Calu3 (cell line): ENCODE measurements around the gene SLC31A1. TPM values are rescaled to one million over a fixed set of nuclear protein-coding genes. Genes with fewer than 3 reads are reported as not detected.

ENCODE experiments used
- BruUV-seq: library from RNA; stranded (reverse); fragments of 400-500 nt; replicated peaks from 2 replicates; lab custom pipeline; 2021; lab: Mats Ljungman, UMichigan
- CTCF ChIA-PET: fragments of 300-600 bp; sonication (Branson Sonifier 250); formaldehyde crosslinking; loops from one replicate; lab custom pipeline; 2022; ENCODE audit warnings: antibody characterized with exemption; lab: Charles Lee
- DNase-seq: peaks from one replicate; pipeline ENCODE4 v3.0.0; 2022
- H3K27ac Mint-ChIP-seq: one replicate; pipeline ENCODE4 v1.8.0; 2022; ENCODE audit warnings: mixed read lengths; ENCODE audit not compliant: unreplicated experiment
- H3K27me3 Mint-ChIP-seq: one replicate; pipeline ENCODE4 v1.8.0; 2022; ENCODE audit warnings: mixed read lengths; ENCODE audit not compliant: unreplicated experiment
- H3K36me3 Mint-ChIP-seq: one replicate; pipeline ENCODE4 v1.8.0; 2022; ENCODE audit warnings: mild to moderate bottlenecking, moderate library complexity, mixed read lengths; ENCODE audit not compliant: insufficient read depth, unreplicated experiment
- H3K4me1 Mint-ChIP-seq: one replicate; pipeline ENCODE4 v1.8.0; 2022; ENCODE audit warnings: mild to moderate bottlenecking, low read depth, mixed read lengths; ENCODE audit not compliant: unreplicated experiment
- H3K4me3 Mint-ChIP-seq: one replicate; pipeline ENCODE4 v1.8.0; 2022; ENCODE audit warnings: mild to moderate bottlenecking, low read depth, moderate library complexity, mixed read lengths; ENCODE audit not compliant: unreplicated experiment
- H3K9me3 Mint-ChIP-seq: one replicate; pipeline ENCODE4 v1.8.0; 2022; ENCODE audit warnings: low read depth, mixed read lengths; ENCODE audit not compliant: unreplicated experiment
- intact Hi-C: fragments of 100-400 bp; cut with micrococcal nuclease; formaldehyde crosslinking; loops from one replicate; pipeline ENCODE4 v1.10.0; 2022; ENCODE audit not compliant: unreplicated experiment
- total RNA-seq: library from RNA; stranded (reverse); gene quantifications from 2 replicates; pipeline ENCODE4 v1.2.3, GENCODE V29; 2022
- TF ChIP-seq, protein P1 (sequence below): fragments of 200-600 bp; IDR thresholded peaks from one replicate; pipeline ENCODE4 v1.8.0; 2022; ENCODE audit warnings: antibody characterized with exemption; ENCODE audit not compliant: unreplicated experiment

The SLC31A1 gene
- total RNA-seq, 1 experiment from 2014 or later: 21.0 TPM

DNA sequence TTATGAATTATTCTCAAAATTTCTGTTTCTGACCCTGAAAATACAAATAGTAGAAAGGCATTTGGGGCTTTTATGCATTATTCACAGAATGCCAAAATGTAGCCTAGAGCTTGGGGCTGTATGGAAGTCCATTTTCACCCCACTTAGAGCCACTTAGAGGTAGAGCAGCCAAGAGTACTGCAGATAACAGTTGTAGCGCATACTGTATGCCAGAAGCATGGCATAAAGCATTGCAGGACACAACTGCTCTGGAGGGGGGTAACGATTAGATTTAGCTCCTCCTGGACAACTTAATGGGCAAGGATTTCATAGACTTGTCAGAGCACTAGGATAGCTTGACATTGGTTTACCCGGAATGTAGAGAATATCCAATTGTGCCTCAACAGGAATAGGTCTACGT lies 15.7 kb downstream of the SLC31A1 start:
- no peaks in the 10 kb centered on the region for H3K27me3 Mint-ChIP-seq
- intact Hi-C loops: no loop called here
- BruUV-seq: no TSS peak
- H3K36me3 Mint-ChIP-seq: peaks cover 6% of the 10 kb centered on the region
- TF ChIP-seq, protein P1, sequence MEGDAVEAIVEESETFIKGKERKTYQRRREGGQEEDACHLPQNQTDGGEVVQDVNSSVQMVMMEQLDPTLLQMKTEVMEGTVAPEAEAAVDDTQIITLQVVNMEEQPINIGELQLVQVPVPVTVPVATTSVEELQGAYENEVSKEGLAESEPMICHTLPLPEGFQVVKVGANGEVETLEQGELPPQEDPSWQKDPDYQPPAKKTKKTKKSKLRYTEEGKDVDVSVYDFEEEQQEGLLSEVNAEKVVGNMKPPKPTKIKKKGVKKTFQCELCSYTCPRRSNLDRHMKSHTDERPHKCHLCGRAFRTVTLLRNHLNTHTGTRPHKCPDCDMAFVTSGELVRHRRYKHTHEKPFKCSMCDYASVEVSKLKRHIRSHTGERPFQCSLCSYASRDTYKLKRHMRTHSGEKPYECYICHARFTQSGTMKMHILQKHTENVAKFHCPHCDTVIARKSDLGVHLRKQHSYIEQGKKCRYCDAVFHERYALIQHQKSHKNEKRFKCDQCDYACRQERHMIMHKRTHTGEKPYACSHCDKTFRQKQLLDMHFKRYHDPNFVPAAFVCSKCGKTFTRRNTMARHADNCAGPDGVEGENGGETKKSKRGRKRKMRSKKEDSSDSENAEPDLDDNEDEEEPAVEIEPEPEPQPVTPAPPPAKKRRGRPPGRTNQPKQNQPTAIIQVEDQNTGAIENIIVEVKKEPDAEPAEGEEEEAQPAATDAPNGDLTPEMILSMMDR: no peak
- peaks cover 7% of the 10 kb centered on the region for H3K4me1 Mint-ChIP-seq
- CTCF ChIA-PET: no interaction called here
- DNase-seq: no peak
- H3K27ac Mint-ChIP-seq: no peak overlapping the region
- no peak overlapping the region for H3K4me3 Mint-ChIP-seq
- no peaks in the 10 kb centered on the region for H3K9me3 Mint-ChIP-seq

DNA sequence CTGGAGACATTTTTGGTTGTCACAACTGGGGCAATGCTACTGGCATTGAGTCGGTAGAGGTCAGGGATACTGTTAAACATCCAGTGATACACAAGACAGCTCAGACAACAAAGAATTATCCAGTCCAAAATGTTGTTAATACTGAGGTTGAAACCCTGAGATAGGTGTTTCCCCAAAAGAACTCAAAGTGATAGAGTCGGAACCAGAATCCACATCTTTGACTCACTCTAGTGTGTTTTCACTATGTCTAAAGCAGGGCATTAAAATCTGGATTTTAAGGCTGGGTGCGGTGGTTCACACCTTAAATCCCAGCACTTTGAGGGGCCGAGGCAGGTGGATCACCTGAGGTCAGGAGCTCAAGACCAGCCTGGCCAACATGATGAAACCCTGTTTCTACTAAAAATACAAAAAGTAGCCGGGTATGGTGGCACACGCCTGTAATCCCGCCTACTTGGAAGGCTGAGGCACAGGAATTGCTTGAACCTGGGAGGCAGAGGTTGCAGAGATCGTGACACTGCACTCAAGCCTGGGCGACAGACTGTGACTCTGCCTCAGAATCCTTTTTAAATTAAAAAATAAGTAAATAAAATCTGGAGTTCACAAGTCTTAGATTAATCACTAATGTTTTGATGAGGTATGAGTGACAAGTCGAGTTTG lies 17.0 kb downstream of the SLC31A1 start:
- no peak overlapping the region for H3K27ac Mint-ChIP-seq
- H3K36me3 Mint-ChIP-seq: peaks cover 6% of the 10 kb centered on the region
- H3K27me3 Mint-ChIP-seq: no peaks in the 10 kb centered on the region
- BruUV-seq: no TSS peak
- peaks cover 2% of the 10 kb centered on the region for H3K4me1 Mint-ChIP-seq
- no peak overlapping the region for H3K4me3 Mint-ChIP-seq
- CTCF ChIA-PET: no interaction called here
- H3K9me3 Mint-ChIP-seq: no peaks in the 10 kb centered on the region
- no peak for DNase-seq
- TF ChIP-seq, protein P1: no peak
- intact Hi-C loops: no loop called here

DNA sequence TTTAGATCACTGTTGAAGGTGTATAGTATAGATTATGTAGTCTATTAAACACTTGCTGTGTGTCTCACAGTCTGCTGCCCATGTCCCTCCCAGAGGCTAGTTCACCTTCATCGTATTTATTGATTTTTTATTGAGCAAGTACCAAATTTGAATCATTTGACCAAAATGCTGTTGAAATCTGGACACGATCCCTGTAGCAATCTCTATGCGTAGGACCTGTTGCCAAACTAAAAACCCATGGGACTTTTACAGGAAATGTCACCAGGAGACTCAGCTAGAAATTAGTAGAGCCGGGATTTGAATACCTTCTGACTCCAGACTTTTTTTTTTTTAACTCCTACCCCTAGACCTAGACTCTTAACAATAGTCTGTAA lies 17.5 kb downstream of the SLC31A1 start:
- CTCF ChIA-PET: no interaction called here
- H3K4me3 Mint-ChIP-seq: no peak overlapping the region
- no TSS peak for BruUV-seq
- peaks cover 6% of the 10 kb centered on the region for H3K36me3 Mint-ChIP-seq
- H3K27ac Mint-ChIP-seq: no peak overlapping the region
- no peaks in the 10 kb centered on the region for H3K4me1 Mint-ChIP-seq
- DNase-seq: no peak
- TF ChIP-seq, protein P1: no peak
- no peaks in the 10 kb centered on the region for H3K27me3 Mint-ChIP-seq
- H3K9me3 Mint-ChIP-seq: no peaks in the 10 kb centered on the region
- intact Hi-C loops: no loop called here

DNA sequence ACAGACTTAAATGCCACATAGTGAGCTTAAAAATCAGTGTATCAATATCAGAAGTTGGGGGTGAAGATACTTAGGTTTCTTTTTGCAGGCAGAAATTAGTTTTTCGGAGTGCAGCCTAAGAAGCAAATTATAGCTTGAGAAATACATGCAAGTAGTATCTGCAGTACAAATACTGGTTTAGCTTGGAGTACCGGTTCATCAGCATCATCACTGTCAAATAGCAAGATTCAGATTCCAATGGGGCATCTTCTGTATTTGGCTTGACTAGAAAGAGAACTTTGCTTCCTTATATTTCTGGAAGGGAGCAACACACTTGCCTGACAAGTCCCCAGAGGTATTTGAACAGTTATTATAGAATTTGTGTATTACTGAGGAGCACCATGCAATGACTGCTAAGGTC lies 19.8 kb downstream of the SLC31A1 start:
- Mint-ChIP-seq H3K4me1 (no peaks in the 10 kb centered on the region), H3K9me3 (no peaks in the 10 kb centered on the region), H3K36me3 (peaks cover 6% of the 10 kb centered on the region), H3K27me3 (no peaks in the 10 kb centered on the region), H3K27ac (no peak overlapping the region), H3K4me3 (no peak overlapping the region)
- BruUV-seq: no TSS peak
- CTCF ChIA-PET: interaction anchor here (0.6 kb wide), 1 partner anchor 31 kb away, joined by 4 read pairs; no protein-coding TSS in a partner anchor
- intact Hi-C loops: no loop called here
- TF ChIP-seq, protein P1: no peak
- DNase-seq: no peak
